Measurements from ENCODE around the gene DNAH6. TPM values are rescaled to one million over a fixed set of nuclear protein-coding genes. Genes with fewer than 3 reads are reported as not detected.

Gene DNAH6
- total RNA-seq, 1 experiment from 2014 or later, result 0.26 TPM

DNA sequence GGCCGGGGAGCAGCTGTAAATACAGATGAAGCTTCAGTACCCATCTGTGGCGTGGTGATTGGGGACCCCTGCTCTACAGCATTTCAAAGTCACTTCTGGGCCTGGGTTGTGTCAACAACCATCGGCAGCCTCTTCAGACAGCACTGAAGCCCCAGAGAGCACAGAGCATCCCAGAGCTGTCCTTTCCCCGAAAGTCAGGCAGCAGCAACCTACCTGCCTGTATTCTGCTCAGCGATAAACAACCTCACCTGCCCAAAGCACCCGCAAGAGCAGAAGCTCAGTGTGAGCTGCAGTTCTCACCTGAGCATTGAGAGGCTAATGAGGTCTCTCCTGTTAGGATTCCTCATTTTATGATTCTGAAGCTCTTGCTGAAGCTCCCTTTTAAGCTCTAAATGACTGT lies 345.2 kb downstream of the DNAH6 start:
- no peak overlapping the region for H3K4ac ChIP-seq (ENCODE audit: low read depth, low read length)
- DNase-seq, result no peak
- H3K14ac ChIP-seq (ENCODE audit: insufficient read depth, low read length), result no peak overlapping the region
- no peak overlapping the region for H2AK5ac ChIP-seq (ENCODE audit: insufficient read length, low read length)
- H2BK15ac ChIP-seq (ENCODE audit: low read depth, low read length), result no peak overlapping the region
- H3K23me2 ChIP-seq (ENCODE audit: insufficient read length, low read depth, low read length, poor library complexity, severe bottlenecking), result no peaks in the 10 kb centered on the region
- no peak overlapping the region for H2BK120ac ChIP-seq (ENCODE audit: low read depth, low read length, poor library complexity, severe bottlenecking)
- H3K23ac ChIP-seq (ENCODE audit: insufficient read length, low read depth, low read length), result no peak overlapping the region
- no peak overlapping the region for H2BK5ac ChIP-seq (ENCODE audit: insufficient read length, low read length)
- H3K4me1 Mint-ChIP-seq, result peaks cover 18% of the 10 kb centered on the region in 2 experiments
- no peak overlapping the region for H4K91ac ChIP-seq (ENCODE audit: insufficient read length, low read depth, low read length)
- H3K4me3 Mint-ChIP-seq, result no peak overlapping the region
- H3K79me1 ChIP-seq (ENCODE audit: insufficient read depth, low read depth, low read length, poor library complexity, severe bottlenecking), result no peaks in the 10 kb centered on the region
- H3K27ac Mint-ChIP-seq, result peak overlapping the region in 1 of 3 experiments; percentile 27; a peak in 1 of 7 replicates
- no peak overlapping the region for H3K27ac ChIP-seq (ENCODE audit: insufficient read length, low read depth, low read length)
- no peak overlapping the region for H3K56ac ChIP-seq (ENCODE audit: insufficient read length, low read depth, low read length)
- no peaks in the 10 kb centered on the region for H4K20me1 ChIP-seq (ENCODE audit: control insufficient read depth, insufficient read depth, insufficient read length)
- no peaks in the 10 kb centered on the region for H3K9me3 ChIP-seq (ENCODE audit: control insufficient read depth, low read depth, low read length)
- H2BK20ac ChIP-seq (ENCODE audit: low read depth, low read length, poor library complexity, severe bottlenecking), result no peak overlapping the region
- no peak overlapping the region for H3K9ac ChIP-seq (ENCODE audit: extremely low read depth, insufficient read length, low read length)
- no peaks in the 10 kb centered on the region for H3K79me2 ChIP-seq (ENCODE audit: insufficient read depth, low read length)
- H3K27me3 ChIP-seq (ENCODE audit: insufficient read depth, low read length), result peaks cover 1% of the 10 kb centered on the region; the same call in 1 of the 2 replicates
- no peak overlapping the region for H3T11ph ChIP-seq (ENCODE audit: low read length)
- peaks cover 77% of the 10 kb centered on the region for H3K27me3 Mint-ChIP-seq (ENCODE audit: low read depth)
- no peak overlapping the region for H4K5ac ChIP-seq (ENCODE audit: insufficient read length, low read depth, low read length)
- no peak overlapping the region for H2BK12ac ChIP-seq (ENCODE audit: insufficient read length, low read depth, low read length)
- no peaks in the 10 kb centered on the region; a peak in 3 of 5 replicates for H3K9me3 Mint-ChIP-seq
- no peaks in the 10 kb centered on the region; the same call in 1 of the 2 replicates for H3K4me1 ChIP-seq (ENCODE audit: insufficient read depth, low read length)
- WGBS (ENCODE audit: extremely low coverage, insufficient read length, low lambda C conversion rate), result no CpG with 5 or more reads among the region's 6 CpGs
- H3K18ac ChIP-seq (ENCODE audit: insufficient read length, low read depth, low read length), result no peak overlapping the region
- TF ChIP-seq, protein P1, sequence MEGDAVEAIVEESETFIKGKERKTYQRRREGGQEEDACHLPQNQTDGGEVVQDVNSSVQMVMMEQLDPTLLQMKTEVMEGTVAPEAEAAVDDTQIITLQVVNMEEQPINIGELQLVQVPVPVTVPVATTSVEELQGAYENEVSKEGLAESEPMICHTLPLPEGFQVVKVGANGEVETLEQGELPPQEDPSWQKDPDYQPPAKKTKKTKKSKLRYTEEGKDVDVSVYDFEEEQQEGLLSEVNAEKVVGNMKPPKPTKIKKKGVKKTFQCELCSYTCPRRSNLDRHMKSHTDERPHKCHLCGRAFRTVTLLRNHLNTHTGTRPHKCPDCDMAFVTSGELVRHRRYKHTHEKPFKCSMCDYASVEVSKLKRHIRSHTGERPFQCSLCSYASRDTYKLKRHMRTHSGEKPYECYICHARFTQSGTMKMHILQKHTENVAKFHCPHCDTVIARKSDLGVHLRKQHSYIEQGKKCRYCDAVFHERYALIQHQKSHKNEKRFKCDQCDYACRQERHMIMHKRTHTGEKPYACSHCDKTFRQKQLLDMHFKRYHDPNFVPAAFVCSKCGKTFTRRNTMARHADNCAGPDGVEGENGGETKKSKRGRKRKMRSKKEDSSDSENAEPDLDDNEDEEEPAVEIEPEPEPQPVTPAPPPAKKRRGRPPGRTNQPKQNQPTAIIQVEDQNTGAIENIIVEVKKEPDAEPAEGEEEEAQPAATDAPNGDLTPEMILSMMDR (conservative IDR thresholded peaks at IDR 0.05), result no peak
- no peak overlapping the region for H2AFZ ChIP-seq (ENCODE audit: low read length)
- no peak overlapping the region for H3K4me2 ChIP-seq (ENCODE audit: insufficient read depth, insufficient read length, low read length)
- H3K36me3 Mint-ChIP-seq (ENCODE audit: insufficient read depth in 1 of 3, low read depth in 3 of 3), result no peaks in the 10 kb centered on the region; a peak in 1 of 7 replicates
- no peak overlapping the region for H4K8ac ChIP-seq (replicated peaks; ENCODE audit: insufficient read length, low read depth, low read length)
